HEK293 (cell line): Measurements from ENCODE around the gene CFAP157.

Experiments
- ATF2 ChIP-seq: fragments of 450-650 bp; formaldehyde crosslinking; IDR thresholded peaks from 2 replicates; pipeline ENCODE4 v1.5.1; 2016; ENCODE audit warnings: missing biosample characterization, missing genetic modification characterization, low read depth
- GLIS2 ChIP-seq: fragments of 450-650 bp; formaldehyde crosslinking; IDR thresholded peaks from 2 replicates; pipeline ENCODE4 v1.5.1; 2016; ENCODE audit warnings: missing biosample characterization, missing genetic modification characterization
- KLF10 ChIP-seq: fragments of 450-650 bp; IDR thresholded peaks from 2 replicates; pipeline ENCODE4 v1.5.1; 2018; ENCODE audit warnings: missing biosample characterization, mild to moderate bottlenecking, missing genetic modification characterization
- KLF17 ChIP-seq: fragments of 450-650 bp; formaldehyde crosslinking; IDR thresholded peaks from 2 replicates; pipeline ENCODE4 v1.5.1; 2016; ENCODE audit warnings: missing biosample characterization, missing genetic modification characterization
- KLF7 ChIP-seq: fragments of 450-650 bp; formaldehyde crosslinking; IDR thresholded peaks from 2 replicates; pipeline ENCODE4 v1.5.1; 2016; ENCODE audit warnings: missing biosample characterization, missing genetic modification characterization, borderline replicate concordance
- PRDM10 ChIP-seq: fragments of 450-650 bp; formaldehyde crosslinking; IDR thresholded peaks from 2 replicates; pipeline ENCODE4 v1.5.1; 2016; ENCODE audit warnings: missing biosample characterization, missing genetic modification characterization
- REST ChIP-seq: fragments of 450-650 bp; formaldehyde crosslinking; IDR thresholded peaks from 2 replicates; pipeline ENCODE4 v1.5.1; 2016; ENCODE audit warnings: missing biosample characterization, missing genetic modification characterization
- SP3 ChIP-seq: fragments of 450-650 bp; formaldehyde crosslinking; IDR thresholded peaks from 2 replicates; pipeline ENCODE4 v1.5.1; 2016; ENCODE audit warnings: missing biosample characterization, missing genetic modification characterization
- ZBTB17 ChIP-seq: fragments of 450-650 bp; formaldehyde crosslinking; IDR thresholded peaks from 2 replicates; pipeline ENCODE4 v1.5.1; 2016; ENCODE audit warnings: missing biosample characterization, missing genetic modification characterization
- ZBTB20 ChIP-seq: fragments of 450-650 bp; formaldehyde crosslinking; IDR thresholded peaks from 2 replicates; pipeline ENCODE4 v1.5.1; 2016; ENCODE audit warnings: missing biosample characterization, missing genetic modification characterization
- ZBTB21 ChIP-seq: fragments of 450-650 bp; formaldehyde crosslinking; IDR thresholded peaks from 2 replicates; pipeline ENCODE4 v1.5.1; 2017; ENCODE audit warnings: missing biosample characterization, missing genetic modification characterization
- ZBTB8A ChIP-seq: fragments of 450-650 bp; formaldehyde crosslinking; IDR thresholded peaks from 2 replicates; pipeline ENCODE4 v1.5.1; 2016; ENCODE audit warnings: missing biosample characterization, missing genetic modification characterization
- ZFHX2 ChIP-seq: fragments of 450-650 bp; formaldehyde crosslinking; conservative IDR thresholded peaks from 2 replicates; pipeline ENCODE4 v1.5.1; 2016; ENCODE audit warnings: missing biosample characterization, missing genetic modification characterization
- ZFP69B ChIP-seq: fragments of 450-650 bp; formaldehyde crosslinking; IDR thresholded peaks from 2 replicates; pipeline ENCODE4 v1.5.1; 2016; ENCODE audit warnings: missing biosample characterization, missing genetic modification characterization
- ZNF24 ChIP-seq: fragments of 450-650 bp; formaldehyde crosslinking; IDR thresholded peaks from 2 replicates; pipeline ENCODE4 v1.5.1; 2016; ENCODE audit warnings: missing biosample characterization, missing genetic modification characterization
- ZNF248 ChIP-seq: fragments of 450-650 bp; formaldehyde crosslinking; IDR thresholded peaks from 2 replicates; pipeline ENCODE4 v1.5.1; 2017; ENCODE audit warnings: missing biosample characterization, missing genetic modification characterization
- ZNF580 ChIP-seq: fragments of 450-650 bp; formaldehyde crosslinking; IDR thresholded peaks from 2 replicates; pipeline ENCODE4 v1.5.1; 2016; ENCODE audit warnings: missing biosample characterization, missing genetic modification characterization
- ZNF585B ChIP-seq: fragments of 450-650 bp; formaldehyde crosslinking; IDR thresholded peaks from 2 replicates; pipeline ENCODE4 v1.5.1; 2016; ENCODE audit warnings: missing biosample characterization, missing genetic modification characterization
- ZNF76 ChIP-seq: fragments of 450-650 bp; formaldehyde crosslinking; IDR thresholded peaks from 2 replicates; pipeline ENCODE4; 2016; ENCODE audit warnings: low read depth, missing biosample characterization, missing genetic modification characterization, borderline replicate concordance
- ZSCAN30 ChIP-seq: fragments of 450-650 bp; IDR thresholded peaks from 2 replicates; pipeline ENCODE4 v1.5.1; 2018; ENCODE audit warnings: missing biosample characterization, mild to moderate bottlenecking, missing genetic modification characterization, moderate library complexity
- ZXDB ChIP-seq: fragments of 450-650 bp; formaldehyde crosslinking; IDR thresholded peaks from 2 replicates; pipeline ENCODE4 v1.5.1; 2016; ENCODE audit warnings: missing biosample characterization, missing genetic modification characterization
- TF ChIP-seq, protein P1 (sequence below): fragments of 450-650 bp; formaldehyde crosslinking; optimal IDR thresholded peaks from 2 replicates; pipeline ENCODE3; 2016; ENCODE audit warnings: missing biosample characterization, mild to moderate bottlenecking, missing genetic modification characterization
- TF ChIP-seq, protein P2 (sequence below): fragments of 450-650 bp; formaldehyde crosslinking; IDR thresholded peaks from 2 replicates; pipeline ENCODE4 v1.5.1; 2016; ENCODE audit warnings: missing biosample characterization, missing genetic modification characterization
- TF ChIP-seq, protein P3 (sequence below): IDR thresholded peaks from 2 replicates; pipeline ENCODE4 v1.6.1; 2011; ENCODE audit warnings: mild to moderate bottlenecking, low read depth, low read length, borderline replicate concordance

CFAP157 gene

GRCh38 chr9:127715470-127716337 is 8.9 kb downstream of the CFAP157 start, which contains the start of the genes PTRH1 and TTC16 (continued):
- TF ChIP-seq, protein P1, sequence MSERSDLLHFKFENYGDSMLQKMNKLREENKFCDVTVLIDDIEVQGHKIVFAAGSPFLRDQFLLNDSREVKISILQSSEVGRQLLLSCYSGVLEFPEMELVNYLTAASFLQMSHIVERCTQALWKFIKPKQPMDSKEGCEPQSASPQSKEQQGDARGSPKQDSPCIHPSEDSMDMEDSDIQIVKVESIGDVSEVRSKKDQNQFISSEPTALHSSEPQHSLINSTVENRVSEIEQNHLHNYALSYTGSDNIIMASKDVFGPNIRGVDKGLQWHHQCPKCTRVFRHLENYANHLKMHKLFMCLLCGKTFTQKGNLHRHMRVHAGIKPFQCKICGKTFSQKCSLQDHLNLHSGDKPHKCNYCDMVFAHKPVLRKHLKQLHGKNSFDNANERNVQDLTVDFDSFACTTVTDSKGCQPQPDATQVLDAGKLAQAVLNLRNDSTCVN: peak; percentile 27
- TF ChIP-seq ZBTB21 (tag by site-specific recombination) (peak; percentile 81), GLIS2 (tag by site-specific recombination) (peak; percentile 52), ZNF76 (tag by site-specific recombination) (peak; percentile 83), ZNF585B (no peak), ZFP69B (no peak), ZFHX2 (tag by site-specific recombination) (no peak; the same call in none of the 2 replicates), KLF10 (tag by site-specific recombination) (peak; percentile 60), KLF7 (tag by site-specific recombination) (0 out of 2 replicates have a peak, but pooled peaks have one; percentile 41), ZBTB17 (peak; percentile 84), ZBTB20 (peak; percentile 99), REST (tag by site-specific recombination) (peak; percentile 74), ZNF580 (tag by site-specific recombination) (no peak), PRDM10 (tag by site-specific recombination) (peak; percentile 92), ATF2 (tag by site-specific recombination) (peak; percentile 99), ZSCAN30 (0 out of 2 replicates have a peak, but pooled peaks have one; percentile 49), ZNF248 (tag by site-specific recombination) (no peak), SP3 (peak; percentile 96), ZXDB (tag by site-specific recombination) (peak; percentile 42; the same call in 1 of the 2 replicates), ZNF24 (tag by site-specific recombination) (0 out of 2 replicates have a peak, but pooled peaks have one; percentile 24), ZBTB8A (tag by site-specific recombination) (peak; percentile 95), KLF17 (tag by site-specific recombination) (peak; percentile 55; the same call in 1 of the 2 replicates)
- TF ChIP-seq, protein P2, sequence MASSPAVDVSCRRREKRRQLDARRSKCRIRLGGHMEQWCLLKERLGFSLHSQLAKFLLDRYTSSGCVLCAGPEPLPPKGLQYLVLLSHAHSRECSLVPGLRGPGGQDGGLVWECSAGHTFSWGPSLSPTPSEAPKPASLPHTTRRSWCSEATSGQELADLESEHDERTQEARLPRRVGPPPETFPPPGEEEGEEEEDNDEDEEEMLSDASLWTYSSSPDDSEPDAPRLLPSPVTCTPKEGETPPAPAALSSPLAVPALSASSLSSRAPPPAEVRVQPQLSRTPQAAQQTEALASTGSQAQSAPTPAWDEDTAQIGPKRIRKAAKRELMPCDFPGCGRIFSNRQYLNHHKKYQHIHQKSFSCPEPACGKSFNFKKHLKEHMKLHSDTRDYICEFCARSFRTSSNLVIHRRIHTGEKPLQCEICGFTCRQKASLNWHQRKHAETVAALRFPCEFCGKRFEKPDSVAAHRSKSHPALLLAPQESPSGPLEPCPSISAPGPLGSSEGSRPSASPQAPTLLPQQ (tag by site-specific recombination): 0 out of 2 replicates have a peak, but pooled peaks have one; percentile 21
- TF ChIP-seq, protein P3, sequence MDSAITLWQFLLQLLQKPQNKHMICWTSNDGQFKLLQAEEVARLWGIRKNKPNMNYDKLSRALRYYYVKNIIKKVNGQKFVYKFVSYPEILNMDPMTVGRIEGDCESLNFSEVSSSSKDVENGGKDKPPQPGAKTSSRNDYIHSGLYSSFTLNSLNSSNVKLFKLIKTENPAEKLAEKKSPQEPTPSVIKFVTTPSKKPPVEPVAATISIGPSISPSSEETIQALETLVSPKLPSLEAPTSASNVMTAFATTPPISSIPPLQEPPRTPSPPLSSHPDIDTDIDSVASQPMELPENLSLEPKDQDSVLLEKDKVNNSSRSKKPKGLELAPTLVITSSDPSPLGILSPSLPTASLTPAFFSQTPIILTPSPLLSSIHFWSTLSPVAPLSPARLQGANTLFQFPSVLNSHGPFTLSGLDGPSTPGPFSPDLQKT: no peak
